ENCODE measurements around the gene KRT13. TPM values are rescaled to one million over a fixed set of nuclear protein-coding genes. Genes with fewer than 3 reads are reported as not detected.

KRT13 gene
- not detected in 2 replicates for polyA plus RNA-seq
- polyA minus RNA-seq, result not detected in 2 replicates

DNA sequence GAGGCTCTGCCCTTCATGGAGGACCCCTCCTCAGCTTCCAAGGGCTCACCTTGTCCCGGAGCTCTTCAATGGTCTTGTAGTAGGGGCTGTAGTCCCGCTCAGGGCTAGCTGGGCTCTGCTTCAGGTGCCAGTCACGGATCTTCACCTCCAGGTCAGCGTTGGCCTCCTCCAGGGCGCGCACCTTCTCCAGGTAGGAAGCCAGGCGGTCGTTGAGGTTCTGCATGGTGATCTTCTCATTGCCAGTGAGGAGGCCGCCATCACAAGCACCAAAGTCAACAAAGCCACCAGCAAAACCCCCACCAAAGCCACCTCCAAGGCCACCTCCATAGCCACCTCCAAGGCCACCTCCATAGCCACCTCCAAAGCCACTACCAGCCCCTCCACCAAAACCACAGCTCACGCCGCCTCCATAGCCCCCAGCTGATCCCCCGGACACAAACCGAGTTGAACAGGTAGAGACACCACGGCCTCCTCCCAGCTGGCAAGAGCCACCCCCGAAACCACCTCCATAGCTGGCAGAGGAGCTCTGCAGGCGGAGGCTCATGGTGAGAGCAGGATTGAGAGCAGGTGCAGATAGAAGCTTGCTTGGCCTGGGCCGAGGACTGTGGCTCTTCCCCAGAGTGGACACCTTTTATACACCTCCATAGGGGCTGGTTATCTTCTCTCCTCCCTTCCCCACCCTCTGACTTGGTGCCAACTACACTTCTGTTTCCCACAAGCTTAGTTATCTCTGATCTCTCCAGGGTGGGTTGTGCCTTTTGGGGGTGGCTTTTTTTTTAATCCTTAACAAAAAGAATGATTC is at the start of gene KRT13:
KRT13 (minus strand) TSS at position 606 of the 802 bp plus-strand sequence; CDS start at position 544, 62 bp downstream.
- no peak within 1 kb of the TSS for H2AFZ ChIP-seq (ENCODE audit: low read depth, low read length)
- H3K4me2 ChIP-seq (ENCODE audit: low read length), result no peak within 1 kb of the TSS
- H4K20me1 ChIP-seq (ENCODE audit: insufficient read depth), result no peaks in the 10 kb centered on the region
- H3K9me3 ChIP-seq (ENCODE audit: low read length), result no peaks in the 10 kb centered on the region
- no peaks in the 10 kb centered on the region for H3K36me3 ChIP-seq (ENCODE audit: insufficient read depth, low read length)
- H3F3A ChIP-seq (ENCODE audit: insufficient read depth, low read length, poor library complexity, severe bottlenecking), result no peaks in the 10 kb centered on the region
- no peaks in the 10 kb centered on the region for H3K27me3 ChIP-seq (ENCODE audit: insufficient read depth, low read depth, low read length)
- no peaks in the 10 kb centered on the region for H3K9me2 ChIP-seq (ENCODE audit: insufficient read depth, low read length)
- no peak within 1 kb of the TSS for H3K27ac ChIP-seq (ENCODE audit: low read length)
- no peak within 1 kb of the TSS for H3K4me3 ChIP-seq (ENCODE audit: low read length)
- H3K9ac ChIP-seq (ENCODE audit: low read length), result no peak within 1 kb of the TSS
- TF ChIP-seq, protein P1, sequence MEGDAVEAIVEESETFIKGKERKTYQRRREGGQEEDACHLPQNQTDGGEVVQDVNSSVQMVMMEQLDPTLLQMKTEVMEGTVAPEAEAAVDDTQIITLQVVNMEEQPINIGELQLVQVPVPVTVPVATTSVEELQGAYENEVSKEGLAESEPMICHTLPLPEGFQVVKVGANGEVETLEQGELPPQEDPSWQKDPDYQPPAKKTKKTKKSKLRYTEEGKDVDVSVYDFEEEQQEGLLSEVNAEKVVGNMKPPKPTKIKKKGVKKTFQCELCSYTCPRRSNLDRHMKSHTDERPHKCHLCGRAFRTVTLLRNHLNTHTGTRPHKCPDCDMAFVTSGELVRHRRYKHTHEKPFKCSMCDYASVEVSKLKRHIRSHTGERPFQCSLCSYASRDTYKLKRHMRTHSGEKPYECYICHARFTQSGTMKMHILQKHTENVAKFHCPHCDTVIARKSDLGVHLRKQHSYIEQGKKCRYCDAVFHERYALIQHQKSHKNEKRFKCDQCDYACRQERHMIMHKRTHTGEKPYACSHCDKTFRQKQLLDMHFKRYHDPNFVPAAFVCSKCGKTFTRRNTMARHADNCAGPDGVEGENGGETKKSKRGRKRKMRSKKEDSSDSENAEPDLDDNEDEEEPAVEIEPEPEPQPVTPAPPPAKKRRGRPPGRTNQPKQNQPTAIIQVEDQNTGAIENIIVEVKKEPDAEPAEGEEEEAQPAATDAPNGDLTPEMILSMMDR (IDR thresholded peaks at IDR 0.05; ENCODE audit: poor library complexity, severe bottlenecking), result no peak
- TF ChIP-seq, protein P2, sequence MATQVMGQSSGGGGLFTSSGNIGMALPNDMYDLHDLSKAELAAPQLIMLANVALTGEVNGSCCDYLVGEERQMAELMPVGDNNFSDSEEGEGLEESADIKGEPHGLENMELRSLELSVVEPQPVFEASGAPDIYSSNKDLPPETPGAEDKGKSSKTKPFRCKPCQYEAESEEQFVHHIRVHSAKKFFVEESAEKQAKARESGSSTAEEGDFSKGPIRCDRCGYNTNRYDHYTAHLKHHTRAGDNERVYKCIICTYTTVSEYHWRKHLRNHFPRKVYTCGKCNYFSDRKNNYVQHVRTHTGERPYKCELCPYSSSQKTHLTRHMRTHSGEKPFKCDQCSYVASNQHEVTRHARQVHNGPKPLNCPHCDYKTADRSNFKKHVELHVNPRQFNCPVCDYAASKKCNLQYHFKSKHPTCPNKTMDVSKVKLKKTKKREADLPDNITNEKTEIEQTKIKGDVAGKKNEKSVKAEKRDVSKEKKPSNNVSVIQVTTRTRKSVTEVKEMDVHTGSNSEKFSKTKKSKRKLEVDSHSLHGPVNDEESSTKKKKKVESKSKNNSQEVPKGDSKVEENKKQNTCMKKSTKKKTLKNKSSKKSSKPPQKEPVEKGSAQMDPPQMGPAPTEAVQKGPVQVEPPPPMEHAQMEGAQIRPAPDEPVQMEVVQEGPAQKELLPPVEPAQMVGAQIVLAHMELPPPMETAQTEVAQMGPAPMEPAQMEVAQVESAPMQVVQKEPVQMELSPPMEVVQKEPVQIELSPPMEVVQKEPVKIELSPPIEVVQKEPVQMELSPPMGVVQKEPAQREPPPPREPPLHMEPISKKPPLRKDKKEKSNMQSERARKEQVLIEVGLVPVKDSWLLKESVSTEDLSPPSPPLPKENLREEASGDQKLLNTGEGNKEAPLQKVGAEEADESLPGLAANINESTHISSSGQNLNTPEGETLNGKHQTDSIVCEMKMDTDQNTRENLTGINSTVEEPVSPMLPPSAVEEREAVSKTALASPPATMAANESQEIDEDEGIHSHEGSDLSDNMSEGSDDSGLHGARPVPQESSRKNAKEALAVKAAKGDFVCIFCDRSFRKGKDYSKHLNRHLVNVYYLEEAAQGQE (IDR thresholded peaks at IDR 0.05; ENCODE audit: borderline replicate concordance), result no peak
- TF ChIP-seq TAF1 (IDR thresholded peaks at IDR 0.05; ENCODE audit: low read depth), result no peak
- TF ChIP-seq RAD21 (conservative IDR thresholded peaks at IDR 0.05), result no peak
- TF ChIP-seq EP300 (conservative IDR thresholded peaks at IDR 0.05; ENCODE audit: poor library complexity, severe bottlenecking), result no peak
- TF ChIP-seq MXI1 (conservative IDR thresholded peaks at IDR 0.05; ENCODE audit: poor library complexity, severe bottlenecking), result no peak
- TF ChIP-seq EZH2 (IDR thresholded peaks at IDR 0.05; ENCODE audit: borderline replicate concordance, insufficient read depth, low read length, poor library complexity, severe bottlenecking), result no peak
- TF ChIP-seq SMC3 (conservative IDR thresholded peaks at IDR 0.05; ENCODE audit: poor library complexity), result no peak
- TF ChIP-seq POLR2AphosphoS5 (IDR thresholded peaks at IDR 0.05), result no peak
- H3K79me2 ChIP-seq (replicated peaks; ENCODE audit: insufficient read depth, low read length), result no peaks in the 10 kb centered on the region

DNA sequence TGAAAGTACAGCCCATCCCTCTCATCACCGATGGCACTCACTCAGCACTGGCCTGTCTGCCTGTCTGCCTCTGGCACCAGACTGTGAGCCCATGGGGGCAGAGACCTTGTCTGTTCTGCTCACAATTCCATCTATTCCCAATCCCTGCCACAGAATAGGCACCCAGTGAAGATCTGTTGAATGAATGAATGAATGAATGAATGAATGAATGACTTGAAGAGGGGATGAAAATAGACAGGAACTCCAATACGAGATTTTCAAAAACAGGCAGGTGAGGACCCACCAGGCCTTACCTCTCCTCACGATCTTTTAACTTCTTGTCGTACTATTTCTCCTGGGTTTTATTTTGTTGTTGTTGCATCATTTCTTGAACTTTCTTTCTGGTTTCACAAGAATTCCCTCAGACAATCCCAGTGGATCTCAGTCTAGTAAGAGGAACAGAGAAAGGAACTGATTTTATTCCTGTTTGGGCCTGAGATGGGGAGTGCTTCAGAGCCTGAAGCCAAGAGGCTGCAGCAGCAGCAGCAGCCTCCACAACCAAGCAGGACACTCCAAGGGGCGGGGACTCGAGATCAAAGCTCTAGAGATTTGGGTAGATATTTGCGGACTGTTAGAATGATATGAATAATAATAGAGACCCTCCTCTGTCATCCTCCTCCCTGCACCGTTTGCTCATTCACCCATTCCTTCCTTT is 48.7 kb upstream of the KRT13 start:
- Histone ChIP-seq H3K4me2 (ENCODE audit: low read length) (no peak overlapping the region), H3K9me2 (ENCODE audit: insufficient read depth, low read length) (no peaks in the 10 kb centered on the region), H4K20me1 (ENCODE audit: insufficient read depth) (no peaks in the 10 kb centered on the region), H2AFZ (ENCODE audit: low read depth, low read length) (no peak overlapping the region), H3K79me2 (replicated peaks; ENCODE audit: insufficient read depth, low read length) (no peaks in the 10 kb centered on the region), H3K9ac (ENCODE audit: low read length) (no peak overlapping the region), H3K27ac (ENCODE audit: low read length) (no peak overlapping the region), H3K36me3 (ENCODE audit: insufficient read depth, low read length) (no peaks in the 10 kb centered on the region), H3K9me3 (ENCODE audit: low read length) (no peaks in the 10 kb centered on the region), H3K4me3 (ENCODE audit: low read length) (no peak overlapping the region), H3K27me3 (ENCODE audit: insufficient read depth, low read depth, low read length) (no peaks in the 10 kb centered on the region), H3F3A (ENCODE audit: insufficient read depth, low read length, poor library complexity, severe bottlenecking) (no peaks in the 10 kb centered on the region)
- TF ChIP-seq TAF1 (IDR thresholded peaks at IDR 0.05; ENCODE audit: low read depth) (no peak), SMC3 (conservative IDR thresholded peaks at IDR 0.05; ENCODE audit: poor library complexity) (no peak), POLR2AphosphoS5 (IDR thresholded peaks at IDR 0.05) (no peak)
- TF ChIP-seq, protein P2 (IDR thresholded peaks at IDR 0.05; ENCODE audit: borderline replicate concordance), result no peak

Measured in neural cell (in vitro differentiated cells).